GM19099 (cell line): ENCODE results near the gene CPNE9.

Experiments
- POLR2A ChIP-seq: IDR thresholded peaks from 3 replicates; pipeline ENCODE4 v1.6.1; 2011; ENCODE audit warnings: low read depth; ENCODE audit not compliant: insufficient read length; ENCODE audit errors: extremely low read depth

The CPNE9 gene

GRCh38 chr3:9697892-9698291, 5.7 kb upstream of the CPNE9 start:
- no peak for TF ChIP-seq POLR2A

GRCh38 chr3:9698293-9698692, 5.3 kb upstream of the CPNE9 start:
- TF ChIP-seq POLR2A = no peak

- TF ChIP-seq POLR2A = no peak
These were observed 3.1 kb upstream of the CPNE9 start for GRCh38 chr3:9700536-9700935.

- no peak for TF ChIP-seq POLR2A
These were observed 2.6 kb upstream of the CPNE9 start for GRCh38 chr3:9701006-9701405.

- TF ChIP-seq POLR2A = no peak
These were observed 1.9 kb upstream of the CPNE9 start for GRCh38 chr3:9701711-9702110.

- no peak for TF ChIP-seq POLR2A
These were observed 393 bp upstream of the CPNE9 start for GRCh38 chr3:9703240-9703639.

GRCh38 chr3:9704347-9705322, 1.0 kb downstream of the CPNE9 start:
- no peak for TF ChIP-seq POLR2A

GRCh38 chr3:9710174-9710739, 6.6 kb downstream of the CPNE9 start:
- no peak for TF ChIP-seq POLR2A

GRCh38 chr3:9712415-9712814, 8.8 kb downstream of the CPNE9 start:
- TF ChIP-seq POLR2A = no peak

GRCh38 chr3:9713142-9713541, 9.5 kb downstream of the CPNE9 start:
- no peak for TF ChIP-seq POLR2A

- TF ChIP-seq POLR2A = no peak
These were observed 11.5 kb downstream of the CPNE9 start for GRCh38 chr3:9715136-9715535.

- TF ChIP-seq POLR2A = no peak
These were observed 12.3 kb downstream of the CPNE9 start for GRCh38 chr3:9715764-9716437.

GRCh38 chr3:9716801-9717555, 13.3 kb downstream of the CPNE9 start:
- TF ChIP-seq POLR2A = no peak

- TF ChIP-seq POLR2A = no peak
These were observed 13.9 kb downstream of the CPNE9 start for GRCh38 chr3:9717563-9717962.

GRCh38 chr3:9718118-9718517, 14.5 kb downstream of the CPNE9 start:
- TF ChIP-seq POLR2A = no peak
